Karpas-422 (cell line): Measurements from ENCODE around the gene HSD3B7. TPM values are rescaled to one million over a fixed set of nuclear protein-coding genes. Genes with fewer than 3 reads are reported as not detected.
"Not testable (repeated sequence)": the region's sequence is repeated elsewhere in the genome, so short reads cannot be mapped to it uniquely, and the experiment has no call there.

ENCODE experiments used
- DNase-seq: peaks from one replicate; pipeline ENCODE4 v3.0.0-alpha.2; 2015
- H2AFZ ChIP-seq: fragments of 200-600 bp; sonication (generic); 2 replicates; pipeline ENCODE4 v1.6.1; 2014; ENCODE audit warnings: antibody characterized with exemption, low read length, mixed read lengths
- H3K27ac ChIP-seq: fragments of 200-600 bp; sonication (generic); 2 replicates; pipeline ENCODE4 v1.5.1; 2014; ENCODE audit warnings: mild to moderate bottlenecking, low read length, moderate library complexity
- H3K27me3 ChIP-seq: fragments of 200-600 bp; sonication (generic); 2 replicates; pipeline ENCODE4 v1.6.1; 2014; ENCODE audit warnings: low read length, mixed read lengths
- H3K36me3 ChIP-seq: fragments of 200-600 bp; sonication (generic); 2 replicates; pipeline ENCODE4 v1.6.1; 2014; ENCODE audit warnings: low read length, mixed read lengths; ENCODE audit not compliant: insufficient read depth
- H3K4me1 ChIP-seq: fragments of 200-600 bp; sonication (generic); 2 replicates; pipeline ENCODE4 v1.6.1; 2014; ENCODE audit warnings: mild to moderate bottlenecking, low read length, mixed read lengths
- H3K4me2 ChIP-seq: fragments of 200-600 bp; sonication (generic); 2 replicates; pipeline ENCODE4 v1.6.1; 2014; ENCODE audit warnings: low read length, low read depth, mild to moderate bottlenecking; ENCODE audit not compliant: poor library complexity, severe bottlenecking
- H3K4me3 ChIP-seq: fragments of 200-600 bp; sonication (generic); 2 replicates; pipeline ENCODE4 v1.5.1; 2014; ENCODE audit warnings: mild to moderate bottlenecking, antibody characterized with exemption, low read length, mixed read lengths
- H3K79me2 ChIP-seq: fragments of 200-600 bp; sonication (generic); 2 replicates; pipeline ENCODE4 v1.6.1; 2014; ENCODE audit warnings: mild to moderate bottlenecking, low read length, mixed read lengths
- H3K9ac ChIP-seq: fragments of 200-600 bp; sonication (generic); 2 replicates; pipeline ENCODE4 v1.6.0; 2014; ENCODE audit warnings: low read length
- H3K9me2 ChIP-seq: fragments of 200-600 bp; sonication (generic), shearing (Covaris generic); replicated peaks from 2 replicates; pipeline ENCODE4 v1.6.0; 2014; ENCODE audit warnings: mild to moderate bottlenecking, low read length, moderate library complexity; ENCODE audit not compliant: insufficient read depth
- H3K9me3 ChIP-seq: fragments of 300-700, 200-600 bp; sonication (generic); 2 replicates; pipeline ENCODE4 v1.6.1; 2014; ENCODE audit warnings: low read length, mixed read lengths
- H4K20me1 ChIP-seq: fragments of 200-600 bp; sonication (generic); 2 replicates; pipeline ENCODE4 v1.6.1; 2014; ENCODE audit warnings: mild to moderate bottlenecking, antibody characterized with exemption, low read length, low read depth; ENCODE audit not compliant: insufficient read depth
- total RNA-seq: library from RNA; depleted of rRNA; stranded (reverse); fragments of >200 nt; shearing (Covaris generic); gene quantifications from 2 replicates; pipeline ENCODE4 v1.2.3, GENCODE V29; 2014; ENCODE audit warnings: low replicate concordance

Gene HSD3B7
- total RNA-seq, 1 experiment from 2014 or later: 2.7 TPM

- H3K4me3 ChIP-seq: no peak within 1 kb of the TSS
- H3K4me1 ChIP-seq: no peaks in the 10 kb centered on the region
- no peaks in the 10 kb centered on the region for H3K79me2 ChIP-seq
- no peaks in the 10 kb centered on the region for H3K9me3 ChIP-seq
- no peak for DNase-seq
- no peak within 1 kb of the TSS for H2AFZ ChIP-seq
- H3K9ac ChIP-seq: no peak within 1 kb of the TSS
- H3K9me2 ChIP-seq: no peaks in the 10 kb centered on the region
- H3K4me2 ChIP-seq: no peak within 1 kb of the TSS
- no peaks in the 10 kb centered on the region for H4K20me1 ChIP-seq
- H3K36me3 ChIP-seq: no peaks in the 10 kb centered on the region
- H3K27me3 ChIP-seq: no peaks in the 10 kb centered on the region
- H3K27ac ChIP-seq: no peak within 1 kb of the TSS
Measured at GRCh38 chr16:31010585-31011325, 25.7 kb downstream of the HSD3B7 start, which contains the start of gene STX1B. Gene STX1B (minus strand): TSS chr16:31010638. CDS start chr16:31010396, 242 bp downstream.

DNA sequence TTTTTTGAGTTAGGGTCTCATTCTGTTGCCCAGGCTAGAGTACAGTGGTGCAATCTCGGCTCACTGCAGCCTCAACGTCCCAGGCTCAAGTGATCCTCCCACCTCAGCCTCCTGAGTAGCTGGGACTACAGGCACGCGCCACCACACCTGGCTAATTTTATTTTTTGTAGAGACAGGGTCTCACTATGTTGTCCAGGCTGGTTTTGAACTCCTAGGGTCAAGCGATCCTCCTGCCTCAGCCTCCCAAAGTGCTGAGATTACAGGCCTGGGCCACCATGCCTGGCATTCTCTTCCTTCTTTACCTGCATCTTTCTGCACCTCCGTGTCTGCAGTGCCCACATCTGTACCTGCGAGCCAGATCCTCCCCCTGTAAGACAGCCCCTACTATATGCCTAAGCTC lies 26.8 kb downstream of the HSD3B7 start:
- not testable (repeated sequence) for H3K36me3 ChIP-seq, H3K79me2 ChIP-seq, H3K27me3 ChIP-seq, H4K20me1 ChIP-seq, H3K27ac ChIP-seq, H2AFZ ChIP-seq, H3K9ac ChIP-seq, H3K9me3 ChIP-seq, H3K4me1 ChIP-seq, H3K4me3 ChIP-seq, H3K4me2 ChIP-seq, H3K9me2 ChIP-seq, DNase-seq

GRCh38 chr16:31013292-31013691 lies 28.3 kb downstream of the HSD3B7 start:
- not testable (repeated sequence) for H3K27me3 ChIP-seq, H3K4me1 ChIP-seq, H3K4me3 ChIP-seq, H3K9me2 ChIP-seq, H3K9ac ChIP-seq, H3K27ac ChIP-seq, H4K20me1 ChIP-seq, H3K79me2 ChIP-seq, H3K36me3 ChIP-seq, H3K4me2 ChIP-seq, H2AFZ ChIP-seq, H3K9me3 ChIP-seq, DNase-seq

DNA sequence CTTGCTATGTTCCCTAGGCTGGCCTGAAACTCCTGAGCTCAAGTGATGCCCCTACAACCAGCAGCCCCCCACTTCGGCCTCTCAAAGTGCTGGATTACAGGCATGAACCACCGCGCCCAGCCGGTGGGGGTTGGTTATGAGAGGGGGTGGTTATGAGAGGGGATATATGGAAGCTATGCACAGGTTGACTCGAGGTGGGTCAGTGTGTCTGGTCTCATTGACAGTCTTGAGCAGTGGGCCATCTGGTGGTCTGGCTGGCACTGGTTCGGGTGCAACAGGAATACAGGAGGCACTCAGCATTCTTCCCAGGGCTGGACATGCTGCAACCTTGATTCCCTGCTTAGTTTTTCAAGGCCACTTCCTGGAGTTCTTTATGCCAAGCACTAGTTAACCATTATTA lies 31.0 kb downstream of the HSD3B7 start:
- H3K36me3 ChIP-seq: no peaks in the 10 kb centered on the region
- no peaks in the 10 kb centered on the region for H3K9me3 ChIP-seq
- H3K9me2 ChIP-seq: no peaks in the 10 kb centered on the region
- H3K4me3 ChIP-seq: no peak overlapping the region
- H3K27me3 ChIP-seq: no peaks in the 10 kb centered on the region
- H3K27ac ChIP-seq: no peak overlapping the region
- DNase-seq: no peak
- H2AFZ ChIP-seq: no peak overlapping the region
- H3K9ac ChIP-seq: no peak overlapping the region
- H3K4me1 ChIP-seq: no peaks in the 10 kb centered on the region
- no peaks in the 10 kb centered on the region for H4K20me1 ChIP-seq
- no peak overlapping the region for H3K4me2 ChIP-seq
- no peaks in the 10 kb centered on the region for H3K79me2 ChIP-seq

DNA sequence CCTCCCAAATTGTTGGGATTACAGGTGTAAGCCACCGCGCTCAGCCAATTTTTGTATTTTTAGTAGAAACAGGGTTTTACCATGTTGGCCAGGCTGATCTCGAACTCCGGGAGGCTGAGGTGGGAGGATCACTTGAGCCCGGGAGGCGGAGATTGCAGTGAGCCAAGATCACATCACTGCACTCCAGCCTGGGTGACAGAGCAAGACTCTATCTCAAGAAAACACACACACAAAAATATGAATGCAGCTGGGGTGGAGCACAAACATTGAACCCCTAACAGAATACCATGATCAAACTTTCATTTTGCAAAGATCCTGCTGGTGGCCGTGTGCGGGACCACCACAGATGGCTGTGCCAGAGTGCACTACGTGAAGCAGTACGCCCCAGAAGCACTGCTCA lies 32.7 kb downstream of the HSD3B7 start:
- not testable (repeated sequence) for H3K9me2 ChIP-seq, H3K4me3 ChIP-seq, H3K9me3 ChIP-seq, H3K27me3 ChIP-seq, H3K4me1 ChIP-seq, H4K20me1 ChIP-seq, H3K27ac ChIP-seq, DNase-seq, H3K79me2 ChIP-seq, H3K4me2 ChIP-seq, H3K9ac ChIP-seq, H2AFZ ChIP-seq, H3K36me3 ChIP-seq

DNA sequence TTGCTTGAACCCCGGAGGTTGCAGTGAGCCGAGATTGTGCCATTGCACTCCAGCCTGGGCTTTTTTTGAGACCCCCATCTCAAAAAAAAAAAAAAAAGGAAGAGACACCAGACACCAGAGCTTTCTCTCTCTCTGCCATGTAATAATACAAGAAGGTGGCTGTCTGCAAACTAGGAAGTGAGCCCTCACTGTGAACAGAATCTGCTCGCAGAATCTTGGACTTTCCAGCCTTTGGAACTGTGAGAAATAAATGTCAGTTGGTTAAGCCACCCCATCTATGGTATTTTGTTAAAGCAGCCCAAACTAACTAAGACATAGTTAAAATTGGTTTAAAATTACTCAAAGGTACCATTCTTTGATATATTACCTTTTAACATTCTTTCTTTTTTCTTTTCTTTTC lies 35.5 kb downstream of the HSD3B7 start:
- H3K4me1 ChIP-seq: no peaks in the 10 kb centered on the region
- no peaks in the 10 kb centered on the region for H3K79me2 ChIP-seq
- H3K27ac ChIP-seq: no peak overlapping the region
- H3K27me3 ChIP-seq: no peaks in the 10 kb centered on the region
- H3K4me2 ChIP-seq: no peak overlapping the region
- H3K9ac ChIP-seq: no peak overlapping the region
- no peaks in the 10 kb centered on the region for H4K20me1 ChIP-seq
- no peak for DNase-seq
- H3K4me3 ChIP-seq: no peak overlapping the region
- H3K9me3 ChIP-seq: no peaks in the 10 kb centered on the region
- no peak overlapping the region for H2AFZ ChIP-seq
- no peaks in the 10 kb centered on the region for H3K9me2 ChIP-seq
- H3K36me3 ChIP-seq: no peaks in the 10 kb centered on the region

GRCh38 chr16:31022544-31023251 lies 37.7 kb downstream of the HSD3B7 start:
- Histone ChIP-seq H3K27me3 (no peaks in the 10 kb centered on the region), H3K36me3 (no peaks in the 10 kb centered on the region), H3K9me2 (no peaks in the 10 kb centered on the region), H3K9me3 (no peaks in the 10 kb centered on the region), H3K27ac (no peak overlapping the region), H3K4me3 (no peak overlapping the region), H3K4me2 (no peak overlapping the region), H3K4me1 (no peaks in the 10 kb centered on the region), H2AFZ (no peak overlapping the region), H3K79me2 (no peaks in the 10 kb centered on the region), H3K9ac (no peak overlapping the region), H4K20me1 (no peaks in the 10 kb centered on the region)
- DNase-seq: no peak

GRCh38 chr16:31023252-31023602 lies 38.2 kb downstream of the HSD3B7 start:
- Histone ChIP-seq H3K27me3 (no peaks in the 10 kb centered on the region), H4K20me1 (no peaks in the 10 kb centered on the region), H2AFZ (no peak overlapping the region), H3K36me3 (no peaks in the 10 kb centered on the region), H3K4me1 (no peaks in the 10 kb centered on the region), H3K4me2 (no peak overlapping the region), H3K9me3 (no peaks in the 10 kb centered on the region), H3K9ac (no peak overlapping the region), H3K27ac (no peak overlapping the region), H3K9me2 (no peaks in the 10 kb centered on the region), H3K79me2 (no peaks in the 10 kb centered on the region), H3K4me3 (no peak overlapping the region)
- no peak for DNase-seq
